NT2/D1 (cell line): ENCODE results near the gene PSD.

ENCODE experiments used
- SUZ12 ChIP-seq: IDR thresholded peaks from 2 replicates; pipeline ENCODE4 v1.6.1; 2011; ENCODE audit not compliant: insufficient read length, insufficient read depth; ENCODE audit errors: extremely low read depth
- ZNF274 ChIP-seq: IDR thresholded peaks from 2 replicates; pipeline ENCODE4 v1.6.1; 2011; ENCODE audit warnings: mild to moderate bottlenecking, low read depth, low read length

DNA sequence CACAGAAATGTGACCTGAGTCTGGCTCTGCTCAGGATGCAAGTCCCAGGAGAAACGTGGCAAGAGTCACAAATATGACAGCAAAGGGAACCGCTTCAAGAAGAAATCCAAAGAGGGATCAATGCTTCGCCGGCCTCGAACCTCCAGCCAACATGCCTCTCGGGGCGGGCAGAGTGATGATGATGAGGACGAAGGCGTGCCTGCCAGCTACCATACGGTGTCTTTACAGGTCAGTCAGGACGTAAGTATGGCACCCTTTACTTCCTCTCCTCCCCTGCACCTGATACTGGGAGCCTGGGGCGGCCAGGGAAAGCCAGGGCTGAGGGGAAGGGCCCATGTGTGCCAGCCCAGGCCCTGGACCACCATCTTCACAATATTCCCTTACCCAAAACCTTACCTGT is 41.7 kb downstream of the PSD start:
- TF ChIP-seq ZNF274 (no peak), SUZ12 (no peak)
